ACHN (cell line): ENCODE measurements around the gene NPAS1.
A peak's percentile ranks its signal among the peaks of the same experiment; 100 is the strongest.

ENCODE experiments used
- DNase-seq: peaks from one replicate; pipeline ENCODE4 v3.0.0-alpha.2; 2015
- in situ Hi-C: cut with HindIII; loops from 2 replicates; pipeline ENCODE4 v1.10.0; 2017; ENCODE audit warnings: low sequenced_read_pairs, low pct_ligation_motif_present, low pct_unique_long_range_greater_than_20kb

NPAS1 gene

GRCh38 chr19:47019431-47020041 is at the start of gene NPAS1:
Gene NPAS1 (plus strand): TSS chr19:47019837. CDS start chr19:47021048, 1,211 bp downstream.
- no peak for DNase-seq
- in situ Hi-C loops: no loop called here

DNA sequence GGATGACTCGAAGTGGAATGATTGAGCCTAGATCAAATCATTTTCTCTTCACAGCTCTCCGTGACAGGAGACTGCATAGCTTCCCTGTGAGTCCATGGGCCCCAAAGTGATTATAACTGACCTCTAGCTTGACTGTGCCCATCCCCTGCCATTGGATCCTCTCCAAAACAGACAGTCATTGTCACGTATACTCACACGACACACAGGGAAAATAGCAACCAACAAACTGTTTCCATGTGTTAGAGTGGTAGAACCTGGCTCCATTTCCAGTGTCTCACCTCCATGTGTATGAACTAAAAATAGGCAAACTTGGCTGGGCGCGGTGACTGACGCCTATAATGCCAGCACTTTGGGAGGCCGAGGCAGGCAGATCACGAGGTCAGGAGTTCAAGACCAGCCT is 48.8 kb upstream of the NPAS1 start:
- in situ Hi-C loops: no loop called here
- DNase-seq: peak; percentile 22

- in situ Hi-C loops: no loop called here
- DNase-seq: no peak
Observed at GRCh38 chr19:46972311-46972710, 47.3 kb upstream of the NPAS1 start.

GRCh38 chr19:46974181-46974580 is 45.5 kb upstream of the NPAS1 start:
- DNase-seq: no peak
- in situ Hi-C loops: no loop called here

DNA sequence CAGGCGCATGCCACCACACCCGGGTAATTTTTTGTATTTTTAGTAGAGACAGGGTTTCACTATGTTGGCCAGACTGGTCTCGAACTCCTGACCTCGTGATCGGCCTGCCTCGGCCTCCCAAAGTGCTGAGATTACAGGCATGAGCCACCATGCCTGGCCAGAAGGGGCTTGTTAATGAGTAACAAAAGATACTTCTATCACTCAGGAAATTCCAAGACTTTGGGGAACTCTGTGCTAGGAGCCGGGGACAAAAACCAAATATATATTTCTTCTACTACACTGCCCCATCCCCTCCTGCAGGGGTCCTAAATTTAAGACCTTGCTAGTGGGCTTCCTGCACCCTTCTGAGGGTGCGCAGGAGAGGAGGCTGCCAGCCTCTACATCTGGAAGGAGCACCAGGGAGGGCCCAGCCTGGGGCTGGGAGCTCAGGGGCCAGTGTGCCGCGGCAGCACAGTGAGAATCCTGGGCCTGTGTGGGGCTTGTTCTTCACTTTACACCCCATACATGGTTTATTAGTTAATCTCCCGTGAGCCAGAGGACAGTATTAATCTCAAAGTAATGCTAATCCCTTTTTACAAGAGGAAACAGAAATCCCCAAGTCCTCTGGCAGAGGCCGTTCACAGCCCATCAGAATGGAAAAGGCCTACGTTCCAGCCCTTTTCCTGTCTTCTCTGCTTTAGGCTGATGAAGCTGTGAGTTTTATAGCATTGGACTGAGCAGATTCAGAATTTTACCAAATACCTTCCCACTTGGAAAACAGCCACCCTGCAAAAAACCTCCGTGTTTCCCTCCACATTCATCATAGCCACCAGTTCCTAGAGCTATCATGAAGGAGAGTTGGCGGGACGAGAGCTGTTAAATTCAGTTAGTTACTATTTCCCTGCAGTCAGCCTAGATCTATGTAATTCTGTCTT is 44.4 kb upstream of the NPAS1 start:
- DNase-seq: peak; percentile 50
- in situ Hi-C loops: no loop called here

GRCh38 chr19:46975925-46976782 is 43.5 kb upstream of the NPAS1 start:
- peak; percentile 94 for DNase-seq
- in situ Hi-C loops: no loop called here

GRCh38 chr19:46976845-46977320 is 42.8 kb upstream of the NPAS1 start:
- in situ Hi-C loops: no loop called here
- peak; percentile 77 for DNase-seq

GRCh38 chr19:46977548-46977947 is 42.1 kb upstream of the NPAS1 start:
- in situ Hi-C loops: no loop called here
- no peak for DNase-seq

GRCh38 chr19:46978171-46978869 is 41.3 kb upstream of the NPAS1 start:
- in situ Hi-C loops: no loop called here
- no peak for DNase-seq

DNA sequence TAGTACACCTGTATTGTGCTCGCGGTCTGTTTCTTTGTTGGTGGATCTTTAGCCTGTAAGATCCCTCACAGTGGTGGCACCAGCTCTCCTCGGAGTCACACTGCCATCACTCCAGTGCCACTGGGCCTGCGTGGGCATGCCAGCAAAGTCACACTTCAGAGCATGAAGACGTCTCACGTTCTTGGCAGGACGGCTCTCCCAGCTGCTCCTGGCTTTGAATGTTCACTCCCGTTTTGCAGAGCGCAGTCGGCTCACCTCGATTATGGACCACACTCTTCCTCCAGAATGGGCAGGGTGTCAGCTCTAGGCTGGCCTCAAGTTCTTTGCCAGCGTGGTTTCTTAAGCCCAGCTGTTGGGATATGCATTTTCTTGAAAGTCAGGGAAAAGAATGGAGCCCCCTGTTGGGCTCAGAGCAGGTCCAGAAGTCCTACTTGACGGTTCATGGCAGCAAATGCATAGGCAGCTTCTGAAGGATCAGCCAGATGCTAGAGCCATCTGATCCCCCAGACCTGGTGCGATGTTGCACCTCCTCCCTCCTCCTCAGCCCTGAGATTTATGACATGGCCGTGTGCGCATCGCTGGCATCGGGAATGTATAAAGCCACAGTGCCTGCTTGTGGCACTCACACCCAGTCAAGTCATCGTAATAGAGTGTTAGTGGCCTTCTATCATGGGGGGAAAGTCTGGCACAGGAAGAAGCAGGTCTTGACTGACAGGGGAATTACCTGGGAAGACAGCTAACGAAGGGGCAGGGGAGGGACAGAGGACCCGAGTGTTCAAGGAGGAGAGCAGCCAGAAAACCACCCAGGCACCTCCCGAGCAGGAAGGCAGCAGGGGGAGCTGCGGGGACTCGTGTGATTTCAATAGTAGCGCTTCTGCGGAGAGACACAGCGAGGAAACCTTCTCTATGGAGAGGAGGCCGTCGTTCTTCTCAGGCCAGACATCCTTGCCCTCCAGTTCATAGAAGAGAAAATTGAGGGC is 40.2 kb upstream of the NPAS1 start:
- in situ Hi-C loops: no loop called here
- DNase-seq: no peak

- in situ Hi-C loops: no loop called here
- no peak for DNase-seq
Observed at GRCh38 chr19:46980761-46981160, 38.9 kb upstream of the NPAS1 start.

DNA sequence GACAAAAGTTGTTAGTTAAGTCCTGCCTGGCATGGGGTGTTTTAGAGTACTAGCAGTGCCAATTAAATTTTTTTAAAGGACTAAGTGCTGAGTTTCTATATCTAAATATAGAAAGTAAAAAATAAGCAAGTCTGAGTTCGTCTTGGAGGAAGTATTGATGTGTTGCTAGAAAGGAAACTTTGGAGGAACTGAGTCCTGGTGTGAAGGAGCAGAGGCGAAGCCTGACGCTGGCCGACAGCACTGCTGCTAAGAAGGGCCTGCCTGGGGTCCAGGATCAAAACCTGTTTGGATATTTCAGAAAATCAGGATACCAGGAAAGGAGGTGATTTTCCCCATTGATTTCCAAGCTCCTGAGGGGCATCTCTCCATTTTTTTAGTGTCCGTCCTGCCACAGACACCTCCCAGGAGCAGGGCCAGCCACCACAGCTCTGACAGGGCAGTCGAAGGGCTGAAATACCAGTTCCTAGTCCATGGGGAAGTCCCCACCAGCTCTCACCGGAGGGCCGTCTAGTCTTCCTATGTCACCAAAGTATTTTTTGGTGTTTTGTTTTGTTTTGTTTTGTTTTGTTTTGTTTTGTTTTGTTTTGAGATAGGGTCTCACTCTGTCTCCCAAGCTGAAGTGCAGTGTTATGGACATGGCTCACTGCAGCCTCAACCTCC is 38.2 kb upstream of the NPAS1 start:
- DNase-seq: no peak
- in situ Hi-C loops: no loop called here

- in situ Hi-C loops: no loop called here
- no peak for DNase-seq
Observed at GRCh38 chr19:46983097-46983496, 36.5 kb upstream of the NPAS1 start.

DNA sequence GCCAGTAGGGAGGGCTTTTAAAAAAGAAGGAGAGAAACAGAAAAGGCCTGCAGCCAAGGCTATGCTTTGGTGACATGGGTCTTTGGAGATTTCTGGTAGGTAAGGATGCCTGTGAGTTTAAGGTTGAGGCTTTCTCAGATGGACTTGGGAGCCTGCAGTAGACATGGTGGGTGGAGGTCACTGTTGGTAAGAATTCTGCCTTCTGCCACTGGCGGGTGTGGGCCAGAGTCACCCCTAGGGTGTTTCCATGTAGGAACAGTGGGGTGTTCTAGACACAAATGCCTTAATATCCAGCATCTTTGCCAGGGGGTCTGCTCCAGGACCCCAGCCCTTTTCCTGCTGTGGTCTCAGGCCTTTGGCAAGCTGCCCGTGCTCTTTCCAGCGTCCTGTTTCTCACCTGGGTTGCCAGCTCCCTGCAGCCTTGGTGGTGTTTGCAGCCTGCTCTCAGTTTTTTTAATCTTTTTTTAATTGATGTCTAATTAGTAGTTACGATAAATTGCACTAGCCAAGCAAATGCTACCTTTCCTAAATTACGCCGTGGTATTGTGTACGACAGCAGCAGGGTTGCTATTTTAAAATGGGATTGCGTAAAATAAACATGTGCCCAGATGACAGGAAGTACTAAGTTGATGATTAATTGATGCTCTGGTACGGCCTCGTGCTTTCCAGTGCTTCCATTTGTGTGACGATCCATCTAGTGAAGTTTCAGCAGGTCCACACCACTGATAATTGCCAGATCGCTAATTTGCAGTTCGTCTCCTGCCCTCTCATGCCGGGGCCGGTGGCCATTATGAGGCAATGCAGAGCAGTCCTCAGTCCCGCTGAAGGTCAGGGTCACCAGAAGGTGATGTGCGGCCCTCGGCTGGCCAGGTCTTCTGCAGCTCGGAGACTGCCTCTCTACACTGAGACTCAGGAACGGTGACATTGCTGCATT is 35.3 kb upstream of the NPAS1 start:
- in situ Hi-C loops: no loop called here

GRCh38 chr19:46985542-46986415 is 33.9 kb upstream of the NPAS1 start:
- in situ Hi-C loops: no loop called here
- DNase-seq: no peak

More for the DNA sequence above, 35.3 kb upstream of the NPAS1 start:
- DNase-seq: peak; percentile 45
